Mesenchymal stem cell (in vitro differentiated cells and primary cell): ENCODE data around the gene ZNF367. TPM values are rescaled to one million over a fixed set of nuclear protein-coding genes. Genes with fewer than 3 reads are reported as not detected.
A peak's percentile ranks its signal among the peaks of the same experiment; 100 is the strongest.

Source experiments
- DNase-seq: peaks from one replicate; pipeline ENCODE4 v3.0.0-alpha.2; 2013
- H2AFZ ChIP-seq: one replicate; pipeline ENCODE4 v1.6.1; 2013; ENCODE audit warnings: low read depth, mild to moderate bottlenecking, control low read depth, inconsistent platforms, low read length, moderate library complexity
- H2AK5ac ChIP-seq: 2 replicates; pipeline ENCODE4 v1.6.1; 2013; ENCODE audit warnings: low read length, moderate library complexity, mild to moderate bottlenecking, inconsistent platforms; ENCODE audit not compliant: severe bottlenecking
- H2BK120ac ChIP-seq: one replicate; pipeline ENCODE4 v1.6.1; 2013; ENCODE audit warnings: low read depth, mild to moderate bottlenecking, inconsistent platforms, low read length, moderate library complexity
- H2BK12ac ChIP-seq, 2 experiments: one replicate each; pipeline ENCODE4 v1.6.1; 2013; ENCODE audit warnings: inconsistent platforms in 2 of 2, low read length in 2 of 2, mild to moderate bottlenecking in 2 of 2, moderate library complexity in 2 of 2, control low read depth in 1 of 2
- H2BK15ac ChIP-seq: one replicate; pipeline ENCODE4 v1.6.1; 2013; ENCODE audit warnings: mild to moderate bottlenecking, low read depth, inconsistent platforms; ENCODE audit not compliant: poor library complexity, severe bottlenecking
- H2BK5ac ChIP-seq: 2 replicates; pipeline ENCODE4 v1.6.1; 2013; ENCODE audit warnings: low read depth, mild to moderate bottlenecking, low read length, control low read depth, inconsistent platforms; ENCODE audit not compliant: poor library complexity, severe bottlenecking
- H3K14ac ChIP-seq, 2 experiments: one replicate each; pipeline ENCODE4 v1.6.1; 2013; ENCODE audit warnings: inconsistent platforms in 2 of 2, low read length in 2 of 2, control low read depth in 1 of 2, mild to moderate bottlenecking in 1 of 2, moderate library complexity in 1 of 2
- H3K18ac ChIP-seq, 2 experiments: one replicate each; pipeline ENCODE4 v1.6.1; 2013; ENCODE audit warnings: inconsistent platforms in 2 of 2, low read length in 2 of 2, control low read depth in 1 of 2, low read depth in 1 of 2, mild to moderate bottlenecking in 1 of 2
- H3K23ac ChIP-seq, 2 experiments: one replicate each; pipeline ENCODE4 v1.6.1; 2013; ENCODE audit warnings: inconsistent platforms in 2 of 2, low read length in 2 of 2, mild to moderate bottlenecking in 2 of 2, moderate library complexity in 2 of 2, control low read depth in 1 of 2
- H3K27ac ChIP-seq: 2 replicates; pipeline ENCODE4 v1.5.1; 2013; ENCODE audit warnings: mild to moderate bottlenecking, moderate library complexity, low read length, control low read depth, inconsistent platforms; ENCODE audit not compliant: poor library complexity, severe bottlenecking
- H3K27me3 ChIP-seq, 2 experiments: 2 replicates each; pipeline versions ENCODE4 v1.6.1 to v1.7.0; 2013; ENCODE audit warnings: low read length in 2 of 2, mild to moderate bottlenecking in 2 of 2, moderate library complexity in 2 of 2, control low read depth in 1 of 2, inconsistent platforms in 1 of 2; ENCODE audit not compliant: control insufficient read depth in 1 of 2, insufficient read depth in 1 of 2
- H3K36me3 ChIP-seq, 2 experiments: 2 replicates each; pipeline versions ENCODE4 v1.6.1 to v1.7.0; 2013; ENCODE audit warnings: low read length in 2 of 2, control low read depth in 1 of 2, inconsistent platforms in 1 of 2, low read depth in 1 of 2, mild to moderate bottlenecking in 1 of 2; ENCODE audit not compliant: insufficient read depth in 2 of 2, control insufficient read depth in 1 of 2
- H3K4ac ChIP-seq, 2 experiments: one replicate each; pipeline ENCODE4 v1.6.1; 2013; ENCODE audit warnings: inconsistent platforms in 2 of 2, low read length in 2 of 2, mild to moderate bottlenecking in 2 of 2, moderate library complexity in 2 of 2, control low read depth in 1 of 2, low read depth in 1 of 2
- H3K4me1 ChIP-seq: 2 replicates; pipeline ENCODE4 v1.6.1; 2013; ENCODE audit warnings: low read depth, low read length, control low read depth; ENCODE audit not compliant: control insufficient read depth, insufficient read depth
- H3K4me2 ChIP-seq: 2 replicates; pipeline ENCODE4 v1.6.1; 2013; ENCODE audit warnings: low read length, mild to moderate bottlenecking, inconsistent platforms; ENCODE audit not compliant: poor library complexity, severe bottlenecking
- H3K4me3 ChIP-seq, 2 experiments: 2 replicates each; pipeline versions ENCODE4 v1.5.1 to v1.7.0; 2013; ENCODE audit warnings: low read length in 2 of 2, mild to moderate bottlenecking in 2 of 2, control low read depth in 1 of 2, low read depth in 1 of 2; ENCODE audit not compliant: insufficient read depth in 1 of 2
- H3K79me1 ChIP-seq: replicated peaks from 2 replicates; pipeline ENCODE4 v1.6.1; 2013; ENCODE audit warnings: mild to moderate bottlenecking, control low read depth, low read length, inconsistent platforms; ENCODE audit not compliant: poor library complexity, severe bottlenecking
- H3K9ac ChIP-seq: 2 replicates; pipeline ENCODE4 v1.7.0; 2013; ENCODE audit warnings: mild to moderate bottlenecking, low read length, moderate library complexity
- H3K9me3 ChIP-seq: 2 replicates; pipeline ENCODE4 v1.7.0; 2013; ENCODE audit warnings: mild to moderate bottlenecking, low read length; ENCODE audit not compliant: control insufficient read depth
- H4K8ac ChIP-seq: one replicate; pipeline ENCODE4 v1.6.1; 2013; ENCODE audit warnings: inconsistent platforms, mild to moderate bottlenecking, low read length, moderate library complexity
- H4K91ac ChIP-seq: one replicate; pipeline ENCODE4 v1.6.1; 2013; ENCODE audit warnings: mild to moderate bottlenecking, low read length, inconsistent platforms
- WGBS: methylation state at CpG from one replicate; pipeline ENCODE4 v1.1.7; 2013; ENCODE audit warnings: mixed read lengths; 5-methylcytosine and 5-hydroxymethylcytosine counted together
- polyA plus RNA-seq, 2 experiments: library from polyadenylated mRNA; stranded (reverse); fragments of 200-250 nt; gene quantifications; one replicate each; pipeline ENCODE4 v1.2.3, GENCODE V29; 2013

ZNF367 gene
- polyA plus RNA-seq (2013, experiment 1 of 2): 0.66 TPM
- polyA plus RNA-seq (2013, experiment 2 of 2): 0.62 TPM

GRCh38 chr9:96418083-96418919 is at the start of gene ZNF367:
Gene ZNF367, minus strand, starts transcription at chr9:96418370. Its CDS starts 338 bp downstream, at chr9:96418032.
- Histone ChIP-seq H2BK15ac (no peak within 1 kb of the TSS), H3K4ac (peak within 1 kb of the TSS; percentile 66 to 78), H3K9ac (peak within 1 kb of the TSS; percentile 95), H2BK5ac (peak within 1 kb of the TSS; percentile 99), H3K14ac (peak within 1 kb of the TSS in 1 of 2 experiments; percentile 88), H3K4me3 (peak within 1 kb of the TSS; percentile 80 to 98), H3K79me1 (no peaks in the 10 kb centered on the region), H3K18ac (peak within 1 kb of the TSS; percentile 77 to 93), H4K8ac (peak within 1 kb of the TSS; percentile 84), H3K4me2 (peak within 1 kb of the TSS; percentile 100), H2AK5ac (peak within 1 kb of the TSS; percentile 88), H3K9me3 (no peaks in the 10 kb centered on the region), H4K91ac (peak within 1 kb of the TSS; percentile 77), H3K4me1 (peaks cover 7% of the 10 kb centered on the region), H3K36me3 (no peaks in the 10 kb centered on the region), H3K27me3 (no peaks in the 10 kb centered on the region), H2BK12ac (peak within 1 kb of the TSS in 1 of 2 experiments; percentile 49), H2BK120ac (peak within 1 kb of the TSS; percentile 55), H2AFZ (peak within 1 kb of the TSS; percentile 99), H3K27ac (peak within 1 kb of the TSS; percentile 98), H3K23ac (peak within 1 kb of the TSS; percentile 78 to 85)
- WGBS: under 1% methylated on average over 67 of the region's 100 CpGs
- peak; percentile 99 for DNase-seq

- Histone ChIP-seq H3K23ac (no peak overlapping the region), H3K4me1 (peaks cover 1% of the 10 kb centered on the region), H3K36me3 (peaks cover 46 to 88% of the 10 kb centered on the region in 2 experiments), H2BK5ac (no peak overlapping the region), H2AFZ (no peak overlapping the region), H3K9ac (no peak overlapping the region), H2AK5ac (no peak overlapping the region), H3K4me3 (no peak overlapping the region), H3K9me3 (no peaks in the 10 kb centered on the region), H3K4me2 (no peak overlapping the region), H3K79me1 (peaks cover 20% of the 10 kb centered on the region), H2BK120ac (no peak overlapping the region), H3K4ac (no peak overlapping the region), H4K8ac (no peak overlapping the region), H3K18ac (no peak overlapping the region), H3K27ac (no peak overlapping the region), H2BK15ac (no peak overlapping the region), H3K14ac (no peak overlapping the region), H3K27me3 (no peaks in the 10 kb centered on the region), H2BK12ac (no peak overlapping the region), H4K91ac (no peak overlapping the region)
- over 99% methylated on average over 5 of the region's 5 CpGs for WGBS
- no peak for DNase-seq
These were observed 49.6 kb upstream of the ZNF367 start for GRCh38 chr9:96467784-96468183.

GRCh38 chr9:96464426-96464825 is 46.3 kb upstream of the ZNF367 start:
- no peak overlapping the region for H3K27ac ChIP-seq
- no peak overlapping the region for H2AFZ ChIP-seq
- no peak overlapping the region for H4K91ac ChIP-seq
- H3K14ac ChIP-seq: no peak overlapping the region
- no peak overlapping the region for H3K4ac ChIP-seq
- no peak overlapping the region for H2BK12ac ChIP-seq
- H3K27me3 ChIP-seq: no peaks in the 10 kb centered on the region
- H3K4me3 ChIP-seq: no peak overlapping the region
- H3K79me1 ChIP-seq: peaks cover 17% of the 10 kb centered on the region
- no peak overlapping the region for H3K4me2 ChIP-seq
- no peak overlapping the region for H2BK5ac ChIP-seq
- H3K18ac ChIP-seq: no peak overlapping the region
- DNase-seq: no peak
- WGBS: 99% methylated on average over 5 of the region's 6 CpGs
- H2AK5ac ChIP-seq: no peak overlapping the region
- H3K36me3 ChIP-seq: peaks cover 24 to 73% of the 10 kb centered on the region in 2 experiments
- H4K8ac ChIP-seq: no peak overlapping the region
- no peak overlapping the region for H2BK120ac ChIP-seq
- no peaks in the 10 kb centered on the region for H3K9me3 ChIP-seq
- no peak overlapping the region for H2BK15ac ChIP-seq
- peaks cover 1% of the 10 kb centered on the region for H3K4me1 ChIP-seq
- no peak overlapping the region for H3K9ac ChIP-seq
- H3K23ac ChIP-seq: no peak overlapping the region

GRCh38 chr9:96462541-96462940 is 44.4 kb upstream of the ZNF367 start:
- H2AFZ ChIP-seq: no peak overlapping the region
- no peak overlapping the region for H3K23ac ChIP-seq
- peaks cover 14 to 68% of the 10 kb centered on the region in 2 experiments for H3K36me3 ChIP-seq
- H3K4me1 ChIP-seq: peaks cover 3% of the 10 kb centered on the region
- no peaks in the 10 kb centered on the region for H3K9me3 ChIP-seq
- peaks cover 17% of the 10 kb centered on the region for H3K79me1 ChIP-seq
- H3K27me3 ChIP-seq: no peaks in the 10 kb centered on the region
- H2AK5ac ChIP-seq: no peak overlapping the region
- H2BK120ac ChIP-seq: no peak overlapping the region
- no peak for DNase-seq
- H2BK5ac ChIP-seq: no peak overlapping the region
- no peak overlapping the region for H3K4ac ChIP-seq
- no peak overlapping the region for H3K4me2 ChIP-seq
- H3K4me3 ChIP-seq: no peak overlapping the region
- H3K18ac ChIP-seq: no peak overlapping the region
- no peak overlapping the region for H3K27ac ChIP-seq
- WGBS: 97% methylated on average over 6 of the region's 6 CpGs
- H3K9ac ChIP-seq: no peak overlapping the region
- H2BK15ac ChIP-seq: no peak overlapping the region
- H4K91ac ChIP-seq: no peak overlapping the region
- H4K8ac ChIP-seq: no peak overlapping the region
- no peak overlapping the region for H3K14ac ChIP-seq
- H2BK12ac ChIP-seq: no peak overlapping the region
